Astrocyte of the hippocampus (primary cell): Measurements from ENCODE around the gene HYAL4.
"Not testable (repeated sequence)": the region's sequence is repeated elsewhere in the genome, so short reads cannot be mapped to it uniquely, and the experiment has no call there.

Experiments used
- DNase-seq: peaks from one replicate; pipeline ENCODE4 v3.0.0; 2011; ENCODE audit warnings: low read depth, low spot score

HYAL4 gene, protein sequence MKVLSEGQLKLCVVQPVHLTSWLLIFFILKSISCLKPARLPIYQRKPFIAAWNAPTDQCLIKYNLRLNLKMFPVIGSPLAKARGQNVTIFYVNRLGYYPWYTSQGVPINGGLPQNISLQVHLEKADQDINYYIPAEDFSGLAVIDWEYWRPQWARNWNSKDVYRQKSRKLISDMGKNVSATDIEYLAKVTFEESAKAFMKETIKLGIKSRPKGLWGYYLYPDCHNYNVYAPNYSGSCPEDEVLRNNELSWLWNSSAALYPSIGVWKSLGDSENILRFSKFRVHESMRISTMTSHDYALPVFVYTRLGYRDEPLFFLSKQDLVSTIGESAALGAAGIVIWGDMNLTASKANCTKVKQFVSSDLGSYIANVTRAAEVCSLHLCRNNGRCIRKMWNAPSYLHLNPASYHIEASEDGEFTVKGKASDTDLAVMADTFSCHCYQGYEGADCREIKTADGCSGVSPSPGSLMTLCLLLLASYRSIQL

DNA sequence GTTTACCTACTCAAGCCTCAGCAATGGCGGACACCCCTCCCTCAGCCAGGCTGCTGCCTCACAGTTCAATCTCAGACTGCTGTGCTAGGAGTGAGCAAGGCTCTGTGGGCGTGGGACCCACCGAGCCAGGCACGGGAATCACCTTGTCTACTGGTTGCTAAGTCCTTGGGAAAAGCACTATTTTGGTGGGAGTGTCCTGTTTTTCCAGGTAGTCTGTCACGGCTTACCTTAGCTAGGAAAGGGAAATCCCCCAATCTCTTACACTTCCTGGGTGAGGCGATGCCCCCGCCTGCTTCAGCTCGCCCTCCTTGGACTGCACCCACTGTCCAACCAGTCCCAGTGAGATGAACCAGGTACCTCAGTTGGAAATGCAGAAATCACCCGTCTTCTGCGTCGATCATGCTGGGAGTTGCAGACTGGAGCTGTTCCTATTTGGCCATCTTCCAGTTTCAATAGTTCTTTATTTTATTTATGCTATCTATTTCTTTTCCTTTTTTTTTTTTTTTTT lies at the start of gene HYAL4:
HYAL4 (plus strand) TSS at position 458 of the 508 bp plus-strand sequence. CDS start 23,105 bp downstream, outside the sequence.
- no peak for DNase-seq

- DNase-seq: no peak
Observed at GRCh38 chr7:123795917-123796316, 49.1 kb upstream of the HYAL4 start.

DNA sequence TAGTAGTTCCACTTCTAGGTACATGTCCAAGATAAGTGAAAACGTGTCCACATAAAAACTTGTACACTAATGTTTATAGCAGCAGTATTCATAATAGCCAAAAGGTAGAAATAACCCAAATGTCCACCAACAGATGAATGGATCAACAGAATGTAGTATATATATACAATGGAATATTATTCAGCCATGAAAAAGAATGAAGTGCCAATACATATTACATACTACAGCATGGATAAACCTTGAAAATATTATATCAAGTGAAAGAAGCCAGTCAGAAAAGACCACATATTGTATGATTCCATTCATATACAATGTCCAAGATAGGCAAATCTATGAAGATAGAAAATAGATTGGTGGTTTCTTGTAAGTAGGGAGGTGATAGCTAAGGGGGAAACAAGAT lies 48.4 kb upstream of the HYAL4 start:
- DNase-seq: no peak

GRCh38 chr7:123797673-123798531 lies 47.1 kb upstream of the HYAL4 start:
- DNase-seq: peak; percentile 90

DNA sequence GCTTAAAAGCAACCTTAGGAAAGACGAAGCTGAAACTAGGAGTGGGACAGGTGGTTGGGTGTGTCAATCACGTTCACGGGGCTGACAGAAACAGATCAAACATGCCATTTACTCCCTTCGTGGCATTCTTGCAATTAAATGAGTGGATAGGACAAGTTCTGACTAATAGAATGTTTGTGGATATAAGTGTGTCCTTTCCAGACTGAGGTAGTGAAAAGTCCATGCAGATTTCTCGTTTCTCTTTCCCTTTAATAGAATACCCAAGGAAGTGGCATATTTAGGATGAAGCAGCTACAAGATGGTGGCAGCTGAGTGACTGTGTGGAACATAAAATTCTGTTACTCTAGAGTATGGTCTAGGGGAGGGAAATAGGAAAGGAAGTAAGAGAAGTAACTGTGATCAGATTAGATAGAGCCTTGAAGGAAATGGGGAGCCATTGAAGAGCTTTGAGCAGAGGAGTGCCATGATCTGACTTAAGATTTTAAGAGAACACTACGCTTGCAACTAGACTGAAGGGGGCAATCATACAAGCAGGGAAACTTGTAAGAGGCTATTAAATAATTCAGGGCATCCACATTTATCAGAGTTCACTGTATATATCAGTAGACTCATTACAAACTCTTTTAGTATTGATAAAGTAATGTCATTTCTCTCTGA lies 46.3 kb upstream of the HYAL4 start:
- peak; percentile 31 for DNase-seq

DNA sequence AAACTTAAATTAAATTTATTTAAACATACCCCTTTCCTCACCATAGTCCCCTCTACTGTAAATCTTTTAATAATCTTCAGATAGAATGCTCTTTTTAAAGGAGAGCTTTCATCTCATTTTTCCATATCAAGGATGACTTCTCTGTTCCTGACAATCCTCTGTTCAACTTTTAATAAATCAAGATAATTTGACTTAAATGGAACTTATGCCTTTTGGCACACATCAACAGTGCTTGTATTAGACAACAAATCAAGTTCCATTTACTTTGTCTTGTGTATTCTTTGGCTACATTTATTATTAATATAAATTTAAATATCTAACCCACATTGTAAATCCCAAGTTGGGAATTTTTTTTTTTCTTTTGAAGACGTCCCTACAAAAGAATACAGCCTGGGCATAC lies 42.7 kb upstream of the HYAL4 start:
- DNase-seq: no peak

DNA sequence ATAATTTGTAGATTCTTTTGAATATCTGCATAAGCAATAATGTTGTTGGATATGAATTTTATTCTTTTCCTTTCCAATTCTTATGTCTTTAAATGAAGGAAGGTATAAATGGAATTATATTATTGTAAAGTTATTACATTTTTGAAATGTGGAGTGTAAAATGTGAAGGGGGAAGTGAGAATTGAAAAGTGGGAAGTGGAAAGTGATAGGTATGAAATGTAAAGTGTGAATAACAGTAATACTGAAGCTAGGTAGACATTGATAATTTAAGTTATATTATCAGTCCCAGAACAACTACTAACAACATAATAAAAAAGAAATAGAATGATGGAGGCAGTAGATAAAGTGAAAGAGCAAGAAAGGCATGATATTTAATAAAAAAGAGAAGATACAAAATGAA lies 39.7 kb upstream of the HYAL4 start:
- DNase-seq: no peak

DNA sequence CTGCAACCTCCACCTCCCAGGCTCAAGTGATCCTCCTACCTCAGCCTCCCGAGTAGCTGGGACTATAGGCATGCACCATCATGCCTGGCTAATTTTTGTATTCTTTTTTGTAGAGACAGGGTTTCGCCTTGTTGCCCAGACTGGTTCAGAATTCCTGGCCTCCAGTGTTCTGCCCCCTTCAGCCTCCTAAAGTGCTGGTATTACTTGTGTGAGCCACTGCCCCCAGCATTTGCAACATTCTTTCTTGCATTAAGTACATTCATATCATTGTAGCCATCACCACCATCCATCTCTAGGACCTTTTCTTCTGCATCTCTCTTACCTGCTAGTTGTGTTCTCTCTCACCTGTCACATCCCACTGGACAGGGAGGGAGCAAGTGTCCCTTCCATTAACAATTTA lies 35.5 kb upstream of the HYAL4 start:
- DNase-seq: no peak

DNA sequence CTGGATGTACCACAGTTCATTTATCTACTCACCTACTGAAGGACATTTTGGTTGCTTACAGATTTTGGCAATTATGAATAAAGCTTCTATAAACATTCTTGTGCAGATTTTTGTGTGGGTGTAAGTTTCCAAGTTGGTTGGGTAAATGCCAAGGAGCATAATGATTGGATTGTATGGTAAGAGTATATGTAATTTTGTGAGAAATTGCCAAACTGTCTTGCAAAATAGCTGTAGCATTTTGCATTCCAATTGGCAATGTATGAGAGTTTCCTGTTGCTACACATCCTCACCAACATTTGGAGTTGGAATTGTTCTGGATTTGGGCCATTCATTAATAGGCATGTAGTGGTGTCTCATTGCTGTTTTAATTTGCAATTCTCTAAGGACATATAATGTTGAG lies 33.9 kb upstream of the HYAL4 start:
- DNase-seq: no peak

GRCh38 chr7:123816916-123817315 lies 28.1 kb upstream of the HYAL4 start:
- no peak for DNase-seq

DNA sequence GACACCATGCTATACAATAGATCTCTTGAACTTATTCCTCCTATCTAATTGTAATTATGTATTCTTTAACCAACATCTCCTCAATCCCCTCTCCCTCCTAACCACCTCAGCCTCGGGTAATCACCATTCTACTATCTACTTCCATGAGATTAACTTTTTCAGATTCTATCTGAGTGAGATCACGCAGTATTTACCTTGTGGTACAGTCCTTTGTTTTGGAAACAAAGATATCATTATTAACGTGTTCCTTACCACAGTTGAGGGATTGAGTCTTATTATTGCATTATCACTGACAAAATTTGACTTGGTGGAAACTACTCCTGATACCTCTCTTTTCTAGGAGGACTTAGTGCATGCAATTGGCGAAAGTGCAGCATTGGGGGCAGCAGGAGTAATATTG lies 26.0 kb upstream of the HYAL4 start:
- DNase-seq: no peak

- DNase-seq: not testable (repeated sequence)
Observed at GRCh38 chr7:123819795-123820194, 25.2 kb upstream of the HYAL4 start.

DNA sequence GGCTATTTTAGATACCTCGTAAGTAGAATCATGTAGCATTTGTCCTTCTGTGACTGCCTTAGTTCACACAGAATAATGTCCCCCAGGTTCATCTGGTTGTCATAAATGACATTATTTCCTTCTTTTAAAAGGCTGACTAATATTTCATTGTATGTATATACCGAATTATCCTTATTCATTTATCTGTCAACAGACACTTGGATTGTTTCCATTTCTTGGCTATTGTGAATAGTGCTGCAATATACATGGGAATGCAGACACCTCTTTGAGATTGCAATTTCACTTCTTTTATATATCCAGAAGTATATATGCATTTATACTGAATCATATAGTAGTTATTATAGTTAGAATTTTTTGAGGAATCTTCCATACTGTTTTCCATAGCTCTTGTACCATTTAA lies 24.1 kb upstream of the HYAL4 start:
- no peak for DNase-seq

DNA sequence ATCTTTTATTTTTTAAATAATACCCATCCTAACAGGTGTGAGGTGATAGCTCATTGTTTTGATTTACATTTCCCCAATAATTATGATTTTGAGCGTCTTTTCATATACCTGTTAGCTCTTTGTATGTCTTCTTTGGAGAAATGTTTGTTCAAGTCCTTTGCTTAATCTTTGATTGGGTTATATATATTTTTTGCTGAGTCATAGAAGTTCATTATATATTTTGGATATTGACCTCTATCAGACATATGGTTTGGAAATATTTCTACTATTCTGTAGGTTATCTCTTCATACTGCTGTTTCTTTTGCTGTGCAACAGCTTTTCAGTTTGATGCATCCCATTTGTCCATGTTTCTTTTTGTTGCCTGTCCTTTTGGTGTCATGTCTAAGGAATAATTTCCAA lies 23.6 kb upstream of the HYAL4 start:
- DNase-seq: no peak

- no peak for DNase-seq
Observed at GRCh38 chr7:123823898-123824753, 20.8 kb upstream of the HYAL4 start.

- DNase-seq: no peak
Observed at GRCh38 chr7:123824754-123825067, 20.3 kb upstream of the HYAL4 start.

- no peak for DNase-seq
Observed at GRCh38 chr7:123828805-123829204, 16.2 kb upstream of the HYAL4 start.

DNA sequence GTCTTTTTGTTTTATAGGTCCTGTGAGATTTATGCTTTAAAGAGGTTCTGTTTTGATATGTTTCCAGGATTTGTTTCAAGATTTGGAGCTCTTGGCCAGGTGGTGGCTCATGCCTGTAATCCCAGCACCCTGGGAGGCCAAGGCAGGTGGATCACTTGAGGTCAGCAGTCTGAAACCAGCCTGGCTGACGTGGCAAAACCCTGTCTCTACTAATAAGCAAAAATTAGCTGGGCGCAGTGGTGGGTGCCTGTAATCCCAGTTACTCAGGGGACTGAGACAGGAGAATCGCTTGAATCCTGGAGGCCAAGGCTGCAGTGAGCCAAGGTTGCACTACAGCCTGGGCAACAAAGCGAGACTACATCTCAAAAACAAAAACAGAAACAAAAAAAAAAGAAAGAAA lies 8.3 kb upstream of the HYAL4 start:
- no peak for DNase-seq

DNA sequence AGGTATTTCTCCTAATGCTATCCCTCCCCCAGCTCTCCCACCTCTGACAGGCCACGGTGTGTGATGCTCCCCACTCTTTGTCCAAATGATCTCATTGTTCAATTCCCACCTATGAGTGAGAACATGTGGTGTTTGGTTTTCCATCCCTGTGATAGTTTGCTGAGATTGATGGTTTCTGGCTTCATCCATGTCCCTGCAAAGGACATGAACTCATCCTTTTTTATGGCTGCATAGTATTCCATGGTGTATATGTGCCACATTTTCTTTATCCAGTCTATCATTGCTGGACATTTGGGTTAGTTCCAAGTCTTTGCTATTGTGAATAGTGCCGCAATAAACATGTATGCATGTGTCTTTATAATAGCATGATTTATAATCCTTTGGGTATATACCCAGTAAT lies 5.9 kb upstream of the HYAL4 start:
- not testable (repeated sequence) for DNase-seq

GRCh38 chr7:123844142-123844541 lies 827 bp upstream of the HYAL4 start:
- not testable (repeated sequence) for DNase-seq

- no peak for DNase-seq
Observed at GRCh38 chr7:123845823-123846216, 851 bp downstream of the HYAL4 start.
